SK-N-SH (cell line): ENCODE results near the gene COL4A3. TPM values are rescaled to one million over a fixed set of nuclear protein-coding genes. Genes with fewer than 3 reads are reported as not detected.

ENCODE experiments used
- CTCF ChIA-PET: fragments of 300-600, 350-600 bp; formaldehyde crosslinking; extraction: SDS; loops from one replicate; lab custom pipeline; 2021; lab: Yijun Ruan, JAX
- POLR2A ChIA-PET: fragments of 350-600 bp; sonication (Branson Sonifier 250); formaldehyde crosslinking; extraction: SDS; loops from one replicate; lab custom pipeline; 2020; ENCODE audit warnings: antibody characterized with exemption, inconsistent platforms; lab: Yijun Ruan, JAX
- DNase-seq: peaks from one replicate; pipeline ENCODE4 v3.0.0; 2012
- H2AFZ ChIP-seq: fragments of 200-600 bp; sonication (generic); 2 replicates; pipeline ENCODE4 v1.8.1; 2016; ENCODE audit warnings: antibody characterized with exemption, mild to moderate bottlenecking, low read depth
- H3F3A ChIP-seq: fragments of 200-600 bp; sonication (generic); replicated peaks from 2 replicates; pipeline ENCODE3; 2016; ENCODE audit warnings: antibody characterized with exemption, mild to moderate bottlenecking; ENCODE audit not compliant: insufficient read depth
- H3K27ac ChIP-seq, 2 experiments: fragments of 200-500 bp in 1 of 2; fragments of 200-600 bp in 1 of 2; sonication (Bioruptor generic) in 1 of 2; sonication (generic), shearing (Covaris generic) in 1 of 2; 2 replicates each; pipeline versions ENCODE4 v1.5.1 to v1.6.1; 2014 to 2016; ENCODE audit warnings: low read depth in 2 of 2, inconsistent platforms in 1 of 2, low read length in 1 of 2, mild to moderate bottlenecking in 1 of 2, mixed read lengths in 1 of 2
- H3K27me3 ChIP-seq: fragments of 200-600 bp; sonication (generic), shearing (Covaris generic); 2 replicates; pipeline ENCODE4 v1.6.1; 2016; ENCODE audit warnings: mixed run types; ENCODE audit not compliant: insufficient read depth
- H3K36me3 ChIP-seq, 2 experiments: fragments of 200-500 bp in 1 of 2; fragments of 200-600 bp in 1 of 2; sonication (Bioruptor generic) in 1 of 2; sonication (generic) in 1 of 2; replicated peaks in 1 of 2; 2 replicates each; pipeline versions ENCODE3 to v1.5.1; 2014 to 2016; ENCODE audit warnings: low read length in 1 of 2, mild to moderate bottlenecking in 1 of 2; ENCODE audit not compliant: insufficient read depth in 2 of 2, control insufficient read depth in 1 of 2
- H3K4me1 ChIP-seq, 2 experiments: fragments of 200-500 bp in 1 of 2; fragments of 200-600 bp in 1 of 2; sonication (Bioruptor generic) in 1 of 2; sonication (generic), shearing (Covaris generic) in 1 of 2; 2 replicates each; pipeline versions ENCODE4 v1.5.1 to v1.6.1; 2014 to 2016; ENCODE audit warnings: low read depth in 1 of 2, low read length in 1 of 2, mixed run types in 1 of 2; ENCODE audit not compliant: insufficient read depth in 2 of 2, control insufficient read depth in 1 of 2
- H3K4me2 ChIP-seq: fragments of 200-600 bp; sonication (generic), shearing (Covaris generic); 2 replicates; pipeline ENCODE4 v1.6.1; 2017; ENCODE audit warnings: mixed run types
- H3K4me3 ChIP-seq, 2 experiments: fragments of 200-500 bp in 1 of 2; fragments of 200-600 bp in 1 of 2; sonication (Bioruptor generic) in 1 of 2; sonication (generic), shearing (Covaris generic) in 1 of 2; 2 replicates each; pipeline versions ENCODE4 v1.5.1 to v1.8.1; 2014 to 2016; ENCODE audit warnings: low read depth in 2 of 2, inconsistent platforms in 1 of 2, low read length in 1 of 2, mild to moderate bottlenecking in 1 of 2, mixed read lengths in 1 of 2, moderate library complexity in 1 of 2
- H3K79me2 ChIP-seq: fragments of 200-600 bp; sonication (generic); 2 replicates; pipeline ENCODE4 v1.8.1; 2017; ENCODE audit warnings: mild to moderate bottlenecking; ENCODE audit not compliant: insufficient read depth
- H3K9ac ChIP-seq: fragments of 200-600 bp; sonication (generic); 2 replicates; pipeline ENCODE4 v1.6.1; 2017; ENCODE audit warnings: mixed run types
- H3K9me2 ChIP-seq: fragments of 200-600 bp; sonication (generic); 2 replicates; pipeline ENCODE4 v1.6.1; 2017; ENCODE audit warnings: mixed run types
- H3K9me3 ChIP-seq: fragments of 200-600 bp; sonication (generic); 2 replicates; pipeline ENCODE4 v1.6.1; 2017; ENCODE audit warnings: mixed run types, mild to moderate bottlenecking, moderate library complexity
- H4K20me1 ChIP-seq: fragments of 200-600 bp; sonication (generic); 2 replicates; pipeline ENCODE4 v1.6.1; 2017; ENCODE audit warnings: mild to moderate bottlenecking, mixed run types; ENCODE audit not compliant: insufficient read depth
- CHD2 ChIP-seq: fragments of 150-350 bp; IDR thresholded peaks from 2 replicates; pipeline ENCODE4 v1.6.1; 2018; ENCODE audit warnings: low read length; ENCODE audit not compliant: partially characterized antibody
- CTCF ChIP-seq: fragments of 200-600 bp; sonication (generic); IDR thresholded peaks from 2 replicates; pipeline ENCODE4 v1.6.1; 2017; ENCODE audit warnings: antibody characterized with exemption, mild to moderate bottlenecking, moderate library complexity
- EP300 ChIP-seq, 2 experiments: IDR thresholded peaks; 2 replicates each; pipeline versions ENCODE4 v1.4.0 to v1.6.1; 2012; ENCODE audit warnings: borderline replicate concordance in 1 of 2, low read depth in 1 of 2, low read length in 1 of 2
- EZH2phosphoT487 ChIP-seq: fragments of 200-600 bp; sonication (generic); IDR thresholded peaks from 2 replicates; pipeline ENCODE4 v1.6.1; 2017; ENCODE audit warnings: low read depth, mixed run types, mild to moderate bottlenecking, antibody characterized with exemption, moderate library complexity, borderline replicate concordance
- FOXJ3 ChIP-seq: sonication (generic); formaldehyde crosslinking; IDR thresholded peaks from 2 replicates; pipeline ENCODE4 v1.5.1; 2020; ENCODE audit warnings: mild to moderate bottlenecking, missing genetic modification reagents
- FOXM1 ChIP-seq: IDR thresholded peaks from 2 replicates; pipeline ENCODE4 v1.4.0; 2012; ENCODE audit warnings: low read depth, mild to moderate bottlenecking
- GABPA ChIP-seq: IDR thresholded peaks from 2 replicates; pipeline ENCODE4 v1.4.0; 2012; ENCODE audit warnings: low read depth, mild to moderate bottlenecking
- MEF2A ChIP-seq: IDR thresholded peaks from 2 replicates; pipeline ENCODE4 v1.4.0; 2012; ENCODE audit warnings: low read depth, borderline replicate concordance
- PBX3 ChIP-seq: IDR thresholded peaks from 2 replicates; pipeline ENCODE4; 2012
- RAD21 ChIP-seq: IDR thresholded peaks from 2 replicates; pipeline ENCODE4 v1.6.1; 2012; ENCODE audit warnings: mild to moderate bottlenecking, low read length
- RCOR1 ChIP-seq: fragments of 150-350 bp; IDR thresholded peaks from 2 replicates; pipeline ENCODE4 v1.6.1; 2017; ENCODE audit warnings: antibody characterized with exemption, low read length
- TEAD4 ChIP-seq: IDR thresholded peaks from 2 replicates; pipeline ENCODE4 v1.4.0; 2012; ENCODE audit warnings: mild to moderate bottlenecking, borderline replicate concordance; ENCODE audit not compliant: insufficient read depth
- USF1 ChIP-seq: IDR thresholded peaks from 2 replicates; pipeline ENCODE4 v1.4.0; 2012; ENCODE audit warnings: low read depth, borderline replicate concordance
- USF2 ChIP-seq: fragments of 150-350 bp; IDR thresholded peaks from 2 replicates; pipeline ENCODE4 v1.6.1; 2017; ENCODE audit warnings: antibody characterized with exemption, low read length, low read depth, borderline replicate concordance
- YY1 ChIP-seq: IDR thresholded peaks from 2 replicates; pipeline ENCODE4 v1.4.0; 2012; ENCODE audit warnings: low read depth, mild to moderate bottlenecking
- ZBTB33 ChIP-seq: IDR thresholded peaks from 2 replicates; pipeline ENCODE4 v1.4.0; 2012; ENCODE audit warnings: low read depth, borderline replicate concordance
- WGBS: methylation state at CpG from one replicate; pipeline ENCODE4 v1.1.6; 2017; ENCODE audit warnings: low lambda C conversion rate; 5-methylcytosine and 5-hydroxymethylcytosine counted together
- polyA plus RNA-seq, 3 experiments: library from polyadenylated mRNA; depleted of rRNA; stranded (reverse); fragments of >200 nt; gene quantifications; 2 replicates each; pipeline ENCODE4 v1.2.3, GENCODE V29; 2012

COL4A3 gene
- polyA plus RNA-seq, 1 of the 3 experiments (the other 2 are of a cell fraction), result not detected

GRCh38 chr2:227348324-227348723, 183.9 kb downstream of the COL4A3 start:
- WGBS, result 100% methylated on average over 2 of the region's 2 CpGs
- no peak for DNase-seq
- CTCF ChIA-PET, result interaction anchor here (1.1 to 2.5 kb wide), 2 partner anchors 14 to 19 kb away, joined by 3 to 8 read pairs; no protein-coding TSS in a partner anchor
- no peaks in the 10 kb centered on the region for H4K20me1 ChIP-seq
- no peaks in the 10 kb centered on the region for H3K9me3 ChIP-seq
- no peak overlapping the region for H3K27ac ChIP-seq
- no peaks in the 10 kb centered on the region for H3K9me2 ChIP-seq
- H3K4me2 ChIP-seq, result no peak overlapping the region
- peaks cover 44 to 78% of the 10 kb centered on the region in 2 experiments for H3K36me3 ChIP-seq
- no peak overlapping the region for H3K9ac ChIP-seq
- H3K27me3 ChIP-seq, result no peaks in the 10 kb centered on the region
- TF ChIP-seq GABPA, result no peak
- no peak for TF ChIP-seq RAD21
- no peak for TF ChIP-seq FOXM1
- TF ChIP-seq CTCF, result no peak
- POLR2A ChIA-PET, result no interaction called here
- no peak overlapping the region for H2AFZ ChIP-seq
- H3F3A ChIP-seq, result no peaks in the 10 kb centered on the region
- no peaks in the 10 kb centered on the region for H3K79me2 ChIP-seq
- no peak overlapping the region for H3K4me3 ChIP-seq
- no peaks in the 10 kb centered on the region for H3K4me1 ChIP-seq

GRCh38 chr2:227349989-227350612, 185.7 kb downstream of the COL4A3 start:
- 92% methylated on average over 7 of the region's 7 CpGs for WGBS
- ChIA-PET CTCF (no interaction called here), POLR2A (no interaction called here)
- TF ChIP-seq USF2 (no peak), PBX3 (no peak), EZH2phosphoT487 (no peak), MEF2A (no peak), USF1 (no peak), CTCF (no peak), YY1 (no peak), ZBTB33 (no peak), TEAD4 (no peak), FOXJ3 (no peak), RCOR1 (no peak), EP300 (IDR thresholded peaks at IDR 0.05; ENCODE audit: borderline replicate concordance in 1 of 2, low read depth in 1 of 2, low read length in 1 of 2) (no peak), CHD2 (no peak)
- DNase-seq, result no peak
- no peaks in the 10 kb centered on the region for H3K9me3 ChIP-seq
- peaks cover 29 to 77% of the 10 kb centered on the region in 2 experiments for H3K36me3 ChIP-seq
- no peaks in the 10 kb centered on the region for H3K27me3 ChIP-seq
- H3K9me2 ChIP-seq, result no peaks in the 10 kb centered on the region
- H3K4me3 ChIP-seq, result no peak overlapping the region
- H4K20me1 ChIP-seq, result no peaks in the 10 kb centered on the region
- no peaks in the 10 kb centered on the region for H3K4me1 ChIP-seq
- no peak overlapping the region for H2AFZ ChIP-seq
- H3K79me2 ChIP-seq, result no peaks in the 10 kb centered on the region
- H3K9ac ChIP-seq, result no peak overlapping the region
- H3K27ac ChIP-seq, result no peak overlapping the region
- no peak overlapping the region for H3K4me2 ChIP-seq
- no peaks in the 10 kb centered on the region for H3F3A ChIP-seq
